PFSK-1 (cell line): ENCODE data around the gene NCOA7.

Experiments
- POLR2AphosphoS5 ChIP-seq: IDR thresholded peaks from 2 replicates; pipeline ENCODE4 v1.6.1; 2012; ENCODE audit warnings: low read depth, mild to moderate bottlenecking, control low read depth, low read length, moderate library complexity
- REST ChIP-seq, 2 experiments: IDR thresholded peaks; 2 replicates each; pipeline versions ENCODE4 v1.6.1 to v1.8.0; 2011 to 2012; ENCODE audit warnings: low read depth in 2 of 2, low read length in 2 of 2, control low read depth in 1 of 2, inconsistent platforms in 1 of 2, mild to moderate bottlenecking in 1 of 2, moderate library complexity in 1 of 2; ENCODE audit not compliant: insufficient read depth in 1 of 2
- TAF1 ChIP-seq: IDR thresholded peaks from 2 replicates; pipeline ENCODE4 v1.6.1; 2012; ENCODE audit warnings: low read length, control low read depth, borderline replicate concordance; ENCODE audit not compliant: insufficient read depth

GRCh38 chr6:125924169-125924568 is 133.4 kb downstream of the NCOA7 start:
- TF ChIP-seq REST (IDR thresholded peaks at IDR 0.05; ENCODE audit: insufficient read depth in 1 of 2, low read depth in 2 of 2, low read length in 2 of 2): no peak
- no peak for TF ChIP-seq POLR2AphosphoS5
- no peak for TF ChIP-seq TAF1
